T-cell (primary cell): ENCODE measurements around the gene TENT5A. TPM values are rescaled to one million over a fixed set of nuclear protein-coding genes. Genes with fewer than 3 reads are reported as not detected.

Source experiments
- ATAC-seq, 4 experiments: fragments of 200-7000 bp in 3 of 4; fragments of 150-1000 bp in 1 of 4; cut with Tn5 transposase; replicated peaks in 1 of 4; 1 replicate in 3 of 4; 2 replicates in 1 of 4; pipeline ENCODE4 v1.10.0; 2021; ENCODE audit warnings: moderate library complexity in 3 of 4, mild to moderate bottlenecking in 2 of 4, moderate number of reproducible peaks in 1 of 4
- CTCF ChIA-PET, 2 donors: fragments of 300-600 bp; sonication (Branson Sonifier 250); formaldehyde crosslinking; loops; one replicate each; lab custom pipeline; 2022; ENCODE audit warnings: antibody characterized with exemption in 2 of 2; lab: Charles Lee
- POLR2A ChIA-PET, 2 donors: fragments of 300-600 bp; sonication (Branson Sonifier 250); formaldehyde crosslinking; loops; one replicate each; lab custom pipeline; 2022; ENCODE audit warnings: antibody characterized with exemption in 2 of 2; lab: Charles Lee
- DNase-seq, 35 experiments: peaks; one replicate each; pipeline versions ENCODE4 v3.0.0 to v3.0.0-alpha.2; 2013 to 2023
- H3K27ac ChIP-seq: one replicate; pipeline ENCODE4 v1.5.1; 2013; ENCODE audit warnings: low read length
- H3K27me3 ChIP-seq, 2 experiments: replicated peaks in 1 of 2; 1 replicate in 1 of 2; 2 replicates in 1 of 2; pipeline versions ENCODE4 v1.6.1 to v1.7.0; 2013; ENCODE audit warnings: low read length in 1 of 2, mixed read lengths in 1 of 2; ENCODE audit not compliant: control insufficient read depth in 2 of 2, insufficient read depth in 2 of 2; ENCODE audit errors: extremely low read depth in 1 of 2
- H3K36me3 ChIP-seq, 2 donors: 1 replicate in 1 of 2; 2 replicates in 1 of 2; pipeline versions ENCODE4 v1.6.1 to v1.7.0; 2013; ENCODE audit warnings: low read length in 1 of 2; ENCODE audit not compliant: control insufficient read depth in 2 of 2, insufficient read depth in 1 of 2; ENCODE audit errors: extremely low read depth in 1 of 2
- H3K4me1 ChIP-seq, 2 experiments: 1 replicate in 1 of 2; 2 replicates in 1 of 2; pipeline versions ENCODE4 v1.6.1 to v1.7.0; 2013; ENCODE audit warnings: low read length in 2 of 2, mixed read lengths in 1 of 2; ENCODE audit not compliant: insufficient read depth in 2 of 2, control insufficient read depth in 1 of 2; ENCODE audit errors: extremely low read depth in 1 of 2
- H3K4me3 ChIP-seq, 2 donors: 1 replicate in 1 of 2; 2 replicates in 1 of 2; pipeline versions ENCODE4 v1.5.1 to v1.7.0; 2013; ENCODE audit warnings: mild to moderate bottlenecking in 2 of 2, low read length in 1 of 2, moderate library complexity in 1 of 2; ENCODE audit not compliant: control insufficient read depth in 1 of 2; ENCODE audit errors: extremely low read depth in 1 of 2
- H3K9me3 ChIP-seq: 2 replicates; pipeline ENCODE4 v1.7.0; 2013
- H3K27ac Mint-ChIP-seq, 2 donors: one replicate each; pipeline ENCODE4 v1.8.0; 2020 to 2021; ENCODE audit warnings: mild to moderate bottlenecking in 2 of 2, mixed read lengths in 2 of 2
- H3K27me3 Mint-ChIP-seq, 2 donors: one replicate each; pipeline ENCODE4 v1.8.0; 2021 to 2022; ENCODE audit warnings: mixed read lengths in 2 of 2
- H3K36me3 Mint-ChIP-seq: one replicate; pipeline ENCODE4 v1.8.0; 2021; ENCODE audit warnings: mixed read lengths
- H3K4me1 Mint-ChIP-seq, 3 donors: one replicate each; pipeline ENCODE4 v1.8.0; 2020 to 2022; ENCODE audit warnings: mixed read lengths in 3 of 3, mild to moderate bottlenecking in 1 of 3
- H3K4me3 Mint-ChIP-seq, 3 donors: one replicate each; pipeline ENCODE4 v1.8.0; 2020 to 2022; ENCODE audit warnings: mild to moderate bottlenecking in 3 of 3, mixed read lengths in 3 of 3, moderate library complexity in 3 of 3
- H3K9me3 Mint-ChIP-seq, 3 donors: one replicate each; pipeline ENCODE4 v1.8.0; 2020 to 2022; ENCODE audit warnings: mixed read lengths in 3 of 3
- WGBS: methylation state at CpG from one replicate; pipeline ENCODE4 v1.1.5; 2013; ENCODE audit warnings: missing lambda C conversion rate; ENCODE audit not compliant: insufficient coverage; 5-methylcytosine and 5-hydroxymethylcytosine counted together
- total RNA-seq, 35 experiments: library from RNA in 6 of 35; stranded (reverse) in 6 of 35; fragments of 120-200 nt in 1 of 35; gene quantifications; one replicate each; pipeline versions ENCODE4 v1.2.1 to v1.2.4 and lab custom pipeline; 2013 to 2026

TENT5A gene
- total RNA-seq, 5 donors from 2014 or later (not counting 1 experiment from before 2014, with no cell fraction given) = 3.2 to 10.7 (median 4.8) TPM

GRCh38 chr6:81762606-81763005 lies 10.1 kb upstream of the TENT5A start:
- Mint-ChIP-seq H3K4me3 (no peak overlapping the region), H3K9me3 (no peaks in the 10 kb centered on the region), H3K27me3 (peaks cover 4 to 6% of the 10 kb centered on the region in 2 donors), H3K4me1 (no peaks in the 10 kb centered on the region), H3K36me3 (no peaks in the 10 kb centered on the region), H3K27ac (no peak overlapping the region)
- no CpG with 5 or more reads among the region's 4 CpGs for WGBS
- ATAC-seq (no peak), DNase-seq (no peak)
- no peaks in the 10 kb centered on the region for H3K27me3 ChIP-seq
- no peaks in the 10 kb centered on the region for H3K9me3 ChIP-seq
- ChIA-PET POLR2A (no interaction called here), CTCF (no interaction called here)
- no peak overlapping the region for H3K27ac ChIP-seq
- H3K4me3 ChIP-seq = no peak overlapping the region
- H3K36me3 ChIP-seq = no peaks in the 10 kb centered on the region
- H3K4me1 ChIP-seq = no peaks in the 10 kb centered on the region

- Histone ChIP-seq H3K36me3 (no peaks in the 10 kb centered on the region), H3K27ac (no peak overlapping the region), H3K27me3 (no peaks in the 10 kb centered on the region), H3K4me1 (no peaks in the 10 kb centered on the region), H3K4me3 (no peak overlapping the region), H3K9me3 (no peaks in the 10 kb centered on the region)
- H3K27me3 Mint-ChIP-seq = peaks cover 4 to 6% of the 10 kb centered on the region in 2 donors
- CTCF ChIA-PET = no interaction called here
- no peaks in the 10 kb centered on the region for H3K9me3 Mint-ChIP-seq
- DNase-seq = no peak
- no peaks in the 10 kb centered on the region for H3K4me1 Mint-ChIP-seq
- no peak overlapping the region for H3K4me3 Mint-ChIP-seq
- no peak for ATAC-seq
- POLR2A ChIA-PET = no interaction called here
- no peaks in the 10 kb centered on the region for H3K36me3 Mint-ChIP-seq
- no peak overlapping the region for H3K27ac Mint-ChIP-seq
Observed at GRCh38 chr6:81762132-81762531, 9.7 kb upstream of the TENT5A start.

DNA sequence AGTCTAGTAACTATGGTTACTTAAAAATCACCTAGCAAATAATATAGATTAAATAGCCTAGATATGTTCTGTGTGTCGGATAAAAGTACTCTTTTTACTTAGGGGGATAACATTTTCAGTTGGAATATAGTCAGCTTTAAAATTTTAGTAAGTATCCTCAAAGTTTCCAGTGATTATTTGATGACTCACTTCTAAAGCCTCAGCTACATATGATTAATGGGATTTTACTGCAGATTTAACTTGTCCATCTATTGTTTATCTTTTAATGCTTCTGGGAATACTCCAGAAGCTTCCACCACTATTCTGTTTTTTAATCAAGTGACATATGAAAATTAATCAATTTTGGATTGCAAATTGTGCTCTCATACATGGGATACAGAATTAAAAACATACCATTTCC lies 8.7 kb upstream of the TENT5A start:
- no CpG with 5 or more reads among the region's 1 CpG for WGBS
- H3K27ac Mint-ChIP-seq = no peak overlapping the region
- Histone ChIP-seq H3K36me3 (no peaks in the 10 kb centered on the region), H3K27me3 (no peaks in the 10 kb centered on the region), H3K4me3 (no peak overlapping the region), H3K4me1 (no peaks in the 10 kb centered on the region), H3K9me3 (no peaks in the 10 kb centered on the region), H3K27ac (no peak overlapping the region)
- H3K9me3 Mint-ChIP-seq = no peaks in the 10 kb centered on the region
- ChIA-PET CTCF (no interaction called here), POLR2A (no interaction called here)
- no peak for DNase-seq
- no peak overlapping the region for H3K4me3 Mint-ChIP-seq
- H3K36me3 Mint-ChIP-seq = no peaks in the 10 kb centered on the region
- no peak for ATAC-seq
- peaks cover 4 to 7% of the 10 kb centered on the region in 2 donors for H3K27me3 Mint-ChIP-seq
- no peaks in the 10 kb centered on the region for H3K4me1 Mint-ChIP-seq

DNA sequence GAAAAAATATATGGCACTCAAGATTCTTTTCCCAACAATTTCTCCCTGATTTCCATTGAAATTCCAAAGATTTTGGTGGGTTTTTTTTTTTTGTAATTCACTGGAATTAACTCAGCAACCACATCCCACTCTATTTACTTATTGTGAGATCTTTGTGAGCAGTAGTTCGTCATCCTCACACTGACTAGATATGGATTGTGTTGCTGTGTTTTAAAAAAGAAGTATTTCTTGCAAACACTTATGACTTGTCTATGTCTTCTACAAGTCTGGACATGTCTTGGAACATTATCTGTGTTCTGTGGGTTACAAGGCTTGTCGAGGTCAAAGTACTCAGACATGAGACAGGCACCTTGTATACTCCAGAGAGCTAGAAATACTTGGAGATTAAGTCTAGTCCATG lies 7.3 kb upstream of the TENT5A start:
- H3K9me3 ChIP-seq = no peaks in the 10 kb centered on the region
- no peak overlapping the region for H3K27ac ChIP-seq
- H3K4me3 ChIP-seq = no peak overlapping the region
- H3K27me3 ChIP-seq = peaks cover 0 to 4% of the 10 kb centered on the region in 2 experiments
- Mint-ChIP-seq H3K9me3 (no peaks in the 10 kb centered on the region), H3K27me3 (peaks cover under 1 to 3% of the 10 kb centered on the region in 2 donors), H3K4me3 (no peak overlapping the region), H3K4me1 (no peaks in the 10 kb centered on the region), H3K27ac (no peak overlapping the region), H3K36me3 (no peaks in the 10 kb centered on the region)
- no CpG with 5 or more reads among the region's 2 CpGs for WGBS
- ChIA-PET CTCF (interaction anchor here in 1 of 2 donors (0.7 kb wide), 1 partner anchor 19 kb away, joined by 3 read pairs; no protein-coding TSS in a partner anchor), POLR2A (no interaction called here)
- no peak for ATAC-seq
- DNase-seq = no peak
- no peaks in the 10 kb centered on the region for H3K36me3 ChIP-seq
- no peaks in the 10 kb centered on the region for H3K4me1 ChIP-seq

GRCh38 chr6:81758221-81758620 lies 5.7 kb upstream of the TENT5A start:
- Mint-ChIP-seq H3K27me3 (peaks cover 3% of the 10 kb centered on the region in 2 donors), H3K4me1 (peaks cover 0 to 2% (median 1%) of the 10 kb centered on the region in 3 donors), H3K4me3 (no peak overlapping the region), H3K36me3 (no peaks in the 10 kb centered on the region), H3K9me3 (no peaks in the 10 kb centered on the region), H3K27ac (no peak overlapping the region)
- no peaks in the 10 kb centered on the region for H3K9me3 ChIP-seq
- no peaks in the 10 kb centered on the region for H3K36me3 ChIP-seq
- ATAC-seq = no peak
- POLR2A ChIA-PET = no interaction called here
- peaks cover 0 to 10% of the 10 kb centered on the region in 2 experiments for H3K27me3 ChIP-seq
- CTCF ChIA-PET = no interaction called here
- DNase-seq = no peak
- no peak overlapping the region for H3K4me3 ChIP-seq
- 100% methylated on average over 1 of the region's 4 CpGs for WGBS
- no peak overlapping the region for H3K27ac ChIP-seq
- H3K4me1 ChIP-seq = peaks cover 2 to 10% of the 10 kb centered on the region in 2 experiments

GRCh38 chr6:81756690-81757089 lies 4.2 kb upstream of the TENT5A start:
- no peaks in the 10 kb centered on the region for H3K36me3 Mint-ChIP-seq
- H3K27me3 Mint-ChIP-seq = peaks cover 3% of the 10 kb centered on the region in 2 donors
- POLR2A ChIA-PET = interaction anchor here in 1 of 2 donors (0.6 kb wide), 1 partner anchor 1758 kb away, joined by 4 read pairs; no protein-coding TSS in a partner anchor
- ATAC-seq = no peak
- WGBS = no CpG with 5 or more reads among the region's 1 CpG
- Histone ChIP-seq H3K27me3 (peaks cover 0 to 19% of the 10 kb centered on the region in 2 experiments), H3K36me3 (no peaks in the 10 kb centered on the region), H3K4me1 (peaks cover 2 to 10% of the 10 kb centered on the region in 2 experiments), H3K27ac (no peak overlapping the region), H3K4me3 (no peak overlapping the region), H3K9me3 (no peaks in the 10 kb centered on the region)
- H3K4me1 Mint-ChIP-seq = peaks cover 0 to 5% (median 2%) of the 10 kb centered on the region in 3 donors
- no peak overlapping the region for H3K4me3 Mint-ChIP-seq
- no peaks in the 10 kb centered on the region for H3K9me3 Mint-ChIP-seq
- DNase-seq = no peak
- H3K27ac Mint-ChIP-seq = no peak overlapping the region
- CTCF ChIA-PET = interaction anchor here in 1 of 2 donors (0.7 to 1.4 kb wide), 2 partner anchors 1415 to 1808 kb away, joined by 3 to 4 read pairs; no protein-coding TSS in a partner anchor
